Activated CD4-positive, alpha-beta T cell treated with anti-CD3 and anti-CD28 coated beads, Interleukin-2, amount 50 U/mL, for 4 hours (primary cell): Measurements from ENCODE around the gene MYT1.

Source experiments
- DNase-seq, 2 experiments: peaks; one replicate each; pipeline ENCODE4 v3.0.0-alpha.2; 2020

MYT1 gene

DNA sequence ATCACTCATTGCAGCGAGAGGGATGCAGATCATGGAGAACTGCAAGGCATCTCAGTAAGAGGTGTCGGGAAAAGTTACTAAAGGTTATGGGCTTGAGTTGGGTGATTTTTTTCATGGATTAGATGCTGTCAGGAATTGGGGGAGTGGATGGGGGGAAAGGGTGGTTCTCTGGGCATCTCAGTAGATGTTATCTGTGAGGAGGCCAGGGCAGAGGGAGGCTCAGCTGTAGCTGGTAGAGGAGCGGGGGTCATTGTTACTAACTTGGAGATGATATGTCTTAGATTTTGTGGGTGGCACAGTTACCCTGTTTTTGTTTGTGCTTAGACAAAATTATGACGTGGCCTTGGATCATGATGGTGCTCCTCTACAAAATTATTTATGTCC, 88.7 kb downstream of the MYT1 start:
- no peak for DNase-seq

DNA sequence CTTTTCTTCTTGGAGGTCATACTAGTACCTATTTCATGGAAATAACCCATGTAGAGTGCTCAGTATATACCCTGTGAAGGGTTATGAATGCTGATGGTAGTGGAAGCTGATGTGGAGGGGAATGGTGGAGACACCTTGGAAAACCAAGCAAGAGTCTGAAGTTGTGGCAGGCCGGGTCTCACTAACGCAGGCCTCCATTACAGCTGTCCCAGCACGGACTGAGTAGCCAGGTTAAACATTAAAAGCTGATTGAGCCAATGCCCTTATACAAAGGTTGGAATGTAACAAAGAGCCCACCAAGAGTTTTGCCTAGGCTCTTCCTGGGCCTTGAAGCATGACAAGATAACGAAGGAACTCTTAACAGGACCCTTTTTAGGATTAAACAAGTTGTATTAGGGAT, 89.2 kb downstream of the MYT1 start:
- no peak for DNase-seq

DNA sequence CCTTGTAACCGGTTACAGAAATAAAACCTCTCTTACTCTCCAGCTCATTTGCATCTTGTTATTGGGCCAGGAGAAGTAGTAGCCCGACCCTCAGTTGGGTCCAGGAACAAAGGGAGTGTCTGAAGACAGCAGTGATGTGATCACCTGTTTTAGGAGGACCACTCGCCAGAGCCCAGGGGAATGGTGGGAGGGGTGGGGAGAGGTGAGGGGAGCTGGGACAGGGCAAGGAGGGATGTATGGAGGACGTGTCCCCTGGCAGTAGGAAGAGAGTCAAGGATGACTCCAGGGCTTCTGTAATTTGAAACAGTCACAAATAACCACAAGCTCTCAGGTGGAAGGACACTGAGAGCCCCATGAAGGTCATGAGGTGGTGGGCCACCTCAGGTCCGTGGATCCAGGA, 89.9 kb downstream of the MYT1 start:
- DNase-seq = no peak

DNA sequence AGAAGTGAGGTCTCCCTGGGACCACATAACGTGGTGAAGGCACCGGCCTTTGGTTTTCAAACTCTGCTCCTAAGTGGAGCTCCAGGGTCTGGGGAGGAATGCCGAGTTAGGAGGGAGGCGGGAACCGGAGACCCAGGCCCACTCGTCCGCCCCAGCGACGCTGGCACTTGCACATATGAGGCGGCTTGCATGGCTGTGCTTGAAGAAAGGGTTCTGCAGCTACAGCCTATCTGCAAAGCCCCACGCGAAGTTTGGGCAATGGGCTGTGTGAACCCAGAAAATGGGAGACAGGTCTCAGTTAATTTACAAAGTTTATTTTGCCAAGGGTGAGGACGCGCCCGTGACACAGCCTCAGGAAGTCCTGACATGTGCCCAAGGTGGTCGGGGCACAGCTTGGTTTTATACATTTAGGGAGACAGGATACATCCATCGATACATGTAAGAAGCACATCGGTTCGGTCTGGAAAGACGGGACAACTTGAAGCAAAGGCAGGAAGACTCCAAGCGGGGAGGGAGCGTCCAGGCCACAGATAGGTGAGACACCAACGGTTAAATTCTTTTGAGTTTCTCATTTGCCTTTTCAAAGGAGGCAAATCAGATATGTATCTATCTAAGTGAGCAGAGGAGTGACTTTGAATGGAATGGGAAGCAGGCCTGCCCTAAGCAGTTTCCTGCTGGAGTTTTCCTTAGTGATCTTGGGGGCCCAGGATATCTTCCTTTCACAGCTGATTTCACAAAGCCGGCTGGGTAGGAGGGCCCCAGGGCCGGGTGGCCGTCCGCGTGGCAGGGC, 90.5 kb downstream of the MYT1 start:
- DNase-seq = no peak

DNA sequence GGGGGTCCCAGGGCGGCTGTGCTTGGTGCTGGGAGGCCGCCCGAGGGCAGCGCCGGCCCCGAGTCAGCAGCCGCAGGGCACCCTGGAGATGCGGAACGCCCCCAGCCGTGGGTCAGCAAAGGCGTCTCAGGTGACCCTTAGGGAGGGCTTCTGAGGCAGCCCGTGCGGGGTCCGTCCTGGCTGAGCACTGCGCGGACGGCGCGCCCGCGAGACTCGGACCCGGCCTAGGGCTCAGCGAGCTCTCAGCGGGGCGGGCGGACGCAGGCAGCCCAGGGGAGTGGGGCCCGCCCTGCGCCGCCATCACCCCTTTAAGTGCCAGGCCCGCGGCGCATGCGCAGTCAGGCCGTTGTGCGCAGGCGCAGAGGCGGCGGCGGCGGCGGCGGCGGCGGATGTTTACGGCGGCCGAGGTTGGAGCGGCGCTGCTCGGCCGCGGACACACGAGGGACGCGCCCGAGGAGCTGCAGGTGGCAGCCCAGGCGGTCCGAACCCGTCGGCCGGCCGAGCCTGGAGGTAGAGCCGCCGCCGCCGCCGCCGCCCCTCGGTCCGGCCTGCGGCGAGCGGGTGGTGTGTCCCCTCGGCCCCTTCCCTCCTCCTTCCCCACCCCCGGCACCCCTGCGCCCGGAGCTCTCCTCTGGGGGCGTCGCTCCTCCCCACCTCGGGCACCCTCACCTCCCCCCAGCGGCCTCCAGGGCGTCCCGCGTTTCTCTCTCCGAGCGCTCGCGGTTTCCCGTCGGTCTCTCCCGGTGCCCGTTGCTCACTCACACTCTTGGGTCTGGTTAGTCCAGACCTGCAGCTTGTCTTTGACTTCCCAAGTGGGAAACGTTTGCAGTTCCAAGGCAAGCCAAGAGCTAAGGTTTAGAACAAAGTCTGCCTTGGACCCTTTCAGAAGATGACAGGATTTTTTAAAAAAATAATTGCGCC, 91.4 kb downstream of the MYT1 start, which contains the start of gene PCMTD2:
Gene PCMTD2 (plus strand): TSS at position 388 of the 921 bp plus-strand sequence. CDS start 4,218 bp downstream, outside the sequence.
- DNase-seq = peak; percentile 73 to 74

DNA sequence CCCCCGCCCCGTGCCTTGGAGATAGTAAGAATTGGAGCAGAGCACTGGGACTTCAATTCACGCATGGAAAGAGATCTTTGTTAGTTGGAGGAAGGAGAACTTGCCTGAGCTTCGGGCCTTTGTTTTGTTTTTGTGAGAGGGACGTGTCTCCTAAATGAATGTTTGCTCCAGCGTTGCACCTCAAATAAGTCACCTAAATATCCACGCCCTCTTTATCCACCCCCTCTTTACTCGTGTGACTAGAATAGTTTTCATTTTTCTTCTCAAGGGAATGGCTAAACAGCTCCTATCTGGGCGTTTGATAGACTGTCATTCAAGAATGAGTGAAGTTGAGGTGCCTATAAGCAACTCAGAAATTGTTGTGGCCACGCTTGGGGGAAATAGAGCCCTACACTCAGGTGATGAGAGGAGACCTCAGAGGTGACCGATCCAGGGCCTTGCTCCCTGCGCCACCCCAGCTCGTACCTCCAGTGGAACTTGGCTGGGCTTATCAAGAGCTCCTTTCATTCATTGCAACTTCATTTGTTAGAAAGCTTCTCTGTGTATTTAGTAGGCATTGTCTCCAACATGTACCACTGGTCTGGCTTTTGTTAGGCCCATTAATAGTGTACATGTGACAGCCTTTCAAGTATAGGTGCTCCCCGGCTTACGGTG, 92.2 kb downstream of the MYT1 start:
- no peak for DNase-seq

DNA sequence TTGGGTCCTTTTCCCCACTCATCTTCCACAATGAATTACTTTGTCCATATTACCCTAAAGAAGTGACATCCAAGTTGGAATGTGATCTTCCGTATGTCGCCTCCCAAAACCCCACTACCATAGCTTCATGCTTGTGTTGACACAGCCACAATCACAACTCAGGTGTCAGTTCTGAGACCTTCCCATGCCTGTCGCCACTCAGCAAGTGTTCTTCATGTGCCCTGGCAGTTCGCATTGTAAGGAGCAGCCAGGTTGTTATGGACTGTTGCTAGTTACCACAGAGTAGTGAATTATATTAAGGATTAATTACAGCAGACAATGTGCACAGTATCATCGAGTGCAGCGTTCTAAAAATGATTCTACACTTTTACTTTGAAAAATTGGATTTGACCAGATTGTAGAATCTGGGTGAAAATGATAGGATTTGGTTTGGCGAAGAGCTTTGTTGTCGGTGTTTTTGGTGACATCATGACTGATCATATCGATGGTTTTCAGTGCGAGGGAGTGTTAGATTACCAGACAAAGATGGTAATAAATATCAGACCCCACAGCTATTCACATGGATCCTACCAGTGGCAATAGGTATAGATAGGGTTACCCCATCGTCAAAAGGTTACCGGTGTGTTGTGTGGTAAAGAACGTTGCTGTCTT, 93.0 kb downstream of the MYT1 start:
- DNase-seq = no peak

DNA sequence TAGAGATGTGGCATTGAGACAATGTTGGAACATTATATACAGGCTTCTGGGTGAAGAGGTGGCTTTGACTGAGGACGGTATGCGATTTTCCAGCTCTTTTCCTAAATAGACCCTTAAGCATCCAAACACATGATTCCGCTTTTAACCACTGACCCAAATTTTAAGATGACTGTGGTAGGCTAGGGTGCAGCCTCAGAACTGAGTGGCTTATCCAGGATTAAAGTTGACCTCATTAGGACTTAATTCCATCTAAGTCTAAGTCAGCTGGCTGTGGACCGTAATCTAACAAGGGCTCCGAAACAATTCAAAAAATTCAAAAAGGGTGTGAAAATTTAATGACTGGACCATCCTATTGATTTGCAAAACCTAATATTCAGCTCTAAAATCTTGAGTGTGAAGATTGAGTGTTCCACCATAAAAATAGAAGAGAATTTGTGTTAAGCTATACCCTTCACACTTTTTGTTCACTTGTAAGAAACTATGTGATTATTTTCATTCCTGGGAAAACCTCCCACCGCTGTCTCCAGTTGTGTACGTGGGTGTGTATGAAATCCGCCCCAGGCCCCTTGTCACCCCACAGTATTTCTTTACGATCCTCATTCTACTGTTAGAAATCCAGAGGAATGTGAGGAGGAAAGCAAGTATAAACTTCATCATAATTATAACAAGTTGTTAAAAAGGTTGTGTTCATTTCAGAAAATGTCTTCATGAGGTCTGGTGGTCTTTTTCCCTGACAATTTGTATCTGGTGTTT, 94.0 kb downstream of the MYT1 start:
- no peak for DNase-seq

DNA sequence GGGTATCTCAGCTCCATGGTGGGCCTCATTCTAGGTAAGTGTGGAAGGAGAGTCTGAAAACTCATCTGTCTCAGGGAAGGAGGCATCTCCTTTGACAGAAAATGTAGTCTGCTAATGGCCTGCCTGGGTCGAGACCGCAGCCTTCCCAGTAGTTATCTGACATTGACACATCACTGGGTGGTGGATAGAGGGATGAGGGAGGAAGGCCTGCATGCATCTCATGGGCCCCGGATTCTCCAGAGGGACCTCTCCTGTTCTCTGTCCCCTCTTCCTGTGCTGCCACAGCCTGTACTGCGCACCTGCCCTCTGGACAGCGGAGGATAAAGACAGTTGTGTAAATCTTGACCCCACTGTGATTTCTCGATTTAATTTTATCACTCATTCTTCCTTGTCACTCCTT, 96.0 kb downstream of the MYT1 start:
- DNase-seq = no peak

DNA sequence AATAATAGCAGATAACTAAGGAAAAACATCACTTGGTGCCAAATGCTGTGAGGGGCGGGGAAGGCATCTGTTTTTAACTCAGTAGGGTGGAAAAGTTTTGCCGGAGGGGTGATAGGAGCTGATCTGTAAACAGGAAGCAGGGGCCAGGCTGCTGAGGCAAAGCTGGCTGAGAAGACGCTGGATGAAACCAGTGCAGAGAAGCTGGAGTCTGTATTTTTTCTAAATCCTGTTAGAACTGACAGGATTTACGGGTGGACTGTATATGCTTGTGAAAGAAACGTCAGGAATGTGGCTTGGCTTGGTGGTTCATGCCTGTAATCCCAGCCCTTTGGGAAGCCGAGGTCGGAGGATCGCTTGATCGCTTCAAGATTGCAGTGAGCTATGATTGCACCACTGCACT, 96.9 kb downstream of the MYT1 start:
- no peak for DNase-seq

DNA sequence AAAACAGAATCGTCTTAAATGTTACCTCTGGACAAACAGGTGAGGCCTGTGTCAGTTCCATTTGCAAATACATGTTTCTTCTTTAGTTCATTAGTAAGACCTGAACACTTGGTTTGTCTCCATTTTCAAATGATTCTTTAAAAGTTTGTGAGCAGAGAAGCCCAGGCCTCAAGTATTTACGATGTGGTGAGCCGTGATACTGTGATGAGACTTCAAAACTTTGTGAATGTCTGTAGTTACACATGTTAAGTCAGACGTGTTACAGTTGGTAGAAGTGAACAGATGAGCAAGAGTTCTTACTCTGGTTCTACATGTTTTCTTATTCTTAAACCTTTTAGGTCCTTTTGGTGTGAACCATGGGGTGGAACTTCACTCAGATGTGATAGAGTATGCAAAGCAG, 99.8 kb downstream of the MYT1 start:
- DNase-seq = no peak

DNA sequence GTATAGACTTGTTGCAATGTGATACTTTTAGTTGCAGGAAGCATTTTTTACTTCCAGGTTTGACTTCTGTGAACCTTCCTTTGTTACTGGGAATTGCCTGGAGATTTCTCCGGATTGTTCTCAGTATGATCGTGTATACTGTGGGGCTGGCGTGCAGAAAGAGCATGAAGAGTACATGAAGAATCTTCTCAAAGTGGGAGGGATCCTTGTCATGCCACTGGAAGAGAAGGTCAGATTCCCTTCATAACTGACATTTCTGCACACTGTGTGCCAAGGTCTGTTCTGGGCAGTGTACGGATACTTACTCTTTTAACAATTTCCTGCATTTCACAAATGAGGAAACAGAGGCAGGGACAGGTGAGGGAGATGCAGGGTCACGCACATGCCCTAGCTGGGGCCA, 100.9 kb downstream of the MYT1 start:
- no peak for DNase-seq

DNA sequence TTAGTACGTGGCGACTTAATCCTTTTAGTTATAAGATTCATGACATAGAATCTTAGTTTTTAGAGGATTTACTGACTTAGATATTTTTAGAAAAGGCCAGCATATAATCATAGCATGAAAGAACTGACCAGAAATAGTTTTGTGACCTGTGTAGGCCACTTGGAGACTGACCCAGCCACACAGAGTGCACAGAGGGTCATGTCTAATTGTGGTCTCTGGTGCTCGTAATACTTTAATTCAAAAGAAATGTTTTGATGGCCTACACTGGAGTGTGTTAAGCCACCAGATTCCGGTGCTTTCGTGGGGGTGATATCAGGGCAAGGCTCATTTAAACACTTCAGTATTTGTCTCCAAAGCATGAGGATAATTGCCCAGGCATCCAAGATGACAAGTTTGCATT, 102.7 kb downstream of the MYT1 start:
- no peak for DNase-seq

DNA sequence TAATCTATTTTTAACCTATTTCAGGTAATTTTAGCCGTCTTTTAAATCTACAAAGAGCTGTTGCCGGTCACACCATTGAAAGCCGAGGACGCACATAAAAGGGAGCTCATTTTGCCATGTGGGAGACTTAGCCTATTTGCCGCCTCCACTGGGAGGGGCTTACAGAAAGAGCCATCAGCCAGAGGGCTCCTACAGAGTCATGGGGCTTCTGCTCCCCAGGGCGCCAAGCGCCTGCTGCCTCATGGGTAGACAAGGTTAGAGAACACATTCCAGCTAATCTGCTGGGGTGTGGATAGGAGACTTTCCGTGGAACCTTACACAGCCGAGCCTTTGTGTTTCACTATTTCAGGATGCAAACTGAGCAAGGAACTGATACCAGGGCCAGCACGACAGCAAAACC, 103.9 kb downstream of the MYT1 start:
- DNase-seq = no peak

DNA sequence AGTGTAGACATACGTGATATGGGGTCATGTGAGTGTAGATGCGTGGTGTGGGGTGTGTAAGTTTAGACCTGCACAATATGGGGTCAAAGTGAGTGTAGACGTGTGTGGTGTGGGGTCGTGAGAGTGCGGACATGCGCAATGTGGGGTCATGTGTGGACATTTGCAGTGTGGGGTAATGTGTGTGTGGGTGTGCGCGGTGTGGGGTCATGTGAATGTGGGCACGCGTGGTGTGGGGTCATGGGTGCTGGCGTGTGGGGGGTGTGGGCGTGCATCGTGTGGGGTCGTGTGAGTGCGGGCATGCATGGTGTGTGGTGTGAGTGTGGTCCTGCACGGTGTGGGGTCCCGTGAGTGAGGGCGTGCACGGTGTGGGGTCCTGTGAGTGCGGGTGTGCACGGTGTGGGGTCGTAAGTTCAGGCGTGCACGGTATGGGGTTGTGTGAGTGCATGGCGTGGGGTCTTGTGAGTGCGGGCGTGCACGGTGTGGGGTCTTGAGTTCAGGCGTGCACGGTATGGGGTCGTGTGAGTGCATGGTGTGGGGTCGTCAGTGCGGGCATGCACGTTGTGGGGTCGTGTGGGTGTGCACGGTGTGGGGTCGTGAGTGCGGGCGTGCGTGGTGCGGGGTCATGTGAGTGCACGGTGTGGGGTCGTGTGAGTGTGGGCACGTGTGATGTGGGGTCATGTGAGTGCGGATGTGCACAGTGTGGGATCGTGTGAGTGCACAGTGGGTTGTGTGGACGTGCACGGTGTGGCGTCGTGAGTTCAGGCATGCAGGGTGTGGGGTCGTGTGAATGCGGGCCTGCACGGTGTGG, 105.6 kb downstream of the MYT1 start:
- no peak for DNase-seq

DNA sequence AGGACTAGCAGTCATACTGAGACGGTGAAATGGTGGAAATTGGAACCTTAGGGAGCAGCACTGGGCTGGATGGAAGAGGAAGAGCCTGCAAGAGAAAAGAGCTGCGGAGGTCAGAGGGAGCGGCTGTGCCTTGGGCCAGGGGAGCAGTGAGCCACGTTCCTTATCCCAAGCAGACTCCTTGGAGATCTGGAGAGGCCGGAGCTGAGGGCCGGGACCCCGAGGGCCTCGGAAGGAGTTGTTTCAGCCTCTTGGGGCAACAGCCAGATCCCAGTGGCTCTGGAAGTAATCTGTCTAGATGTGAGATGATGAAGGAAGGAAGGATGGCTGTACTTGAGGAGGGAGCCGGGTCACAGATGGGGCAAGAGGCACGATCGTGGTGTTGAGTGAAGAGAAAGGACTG, 107.4 kb downstream of the MYT1 start:
- no peak for DNase-seq

DNA sequence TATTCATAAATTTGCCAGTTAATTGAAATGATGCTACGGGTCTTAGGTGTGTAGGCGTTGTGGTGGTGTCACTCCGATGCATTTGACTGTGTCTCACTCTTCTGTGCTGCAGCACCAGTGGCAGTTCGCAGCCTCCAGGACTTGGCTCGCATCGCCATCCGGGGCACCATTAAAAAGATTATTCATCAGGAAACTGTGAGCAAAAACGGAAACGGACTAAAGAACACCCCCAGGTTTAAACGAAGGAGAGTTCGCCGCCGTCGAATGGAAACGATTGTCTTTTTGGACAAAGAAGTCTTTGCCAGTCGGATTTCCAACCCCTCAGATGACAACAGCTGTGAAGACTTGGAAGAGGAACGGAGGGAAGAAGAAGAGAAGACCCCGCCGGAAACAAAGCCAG, 108.9 kb downstream of the MYT1 start:
- no peak for DNase-seq

DNA sequence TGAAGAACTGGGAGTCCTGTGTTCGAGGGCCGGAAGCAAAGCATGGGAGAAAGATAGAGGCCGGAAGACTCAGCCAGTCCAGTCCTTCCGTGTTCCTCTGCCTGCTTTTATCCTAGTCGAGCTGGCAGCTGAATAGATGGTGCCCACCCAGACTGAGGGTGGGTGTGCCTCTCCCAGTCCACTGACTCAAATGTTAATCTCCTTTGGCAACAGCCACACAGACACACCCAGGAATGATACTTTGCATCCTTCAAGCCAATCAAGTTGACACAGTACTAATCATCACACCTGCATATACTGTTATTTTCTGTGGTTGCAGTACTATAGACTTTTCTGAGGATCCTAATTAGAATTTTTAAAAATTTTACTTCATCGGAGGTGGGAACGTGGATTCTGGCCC, 112.6 kb downstream of the MYT1 start:
- no peak for DNase-seq

DNA sequence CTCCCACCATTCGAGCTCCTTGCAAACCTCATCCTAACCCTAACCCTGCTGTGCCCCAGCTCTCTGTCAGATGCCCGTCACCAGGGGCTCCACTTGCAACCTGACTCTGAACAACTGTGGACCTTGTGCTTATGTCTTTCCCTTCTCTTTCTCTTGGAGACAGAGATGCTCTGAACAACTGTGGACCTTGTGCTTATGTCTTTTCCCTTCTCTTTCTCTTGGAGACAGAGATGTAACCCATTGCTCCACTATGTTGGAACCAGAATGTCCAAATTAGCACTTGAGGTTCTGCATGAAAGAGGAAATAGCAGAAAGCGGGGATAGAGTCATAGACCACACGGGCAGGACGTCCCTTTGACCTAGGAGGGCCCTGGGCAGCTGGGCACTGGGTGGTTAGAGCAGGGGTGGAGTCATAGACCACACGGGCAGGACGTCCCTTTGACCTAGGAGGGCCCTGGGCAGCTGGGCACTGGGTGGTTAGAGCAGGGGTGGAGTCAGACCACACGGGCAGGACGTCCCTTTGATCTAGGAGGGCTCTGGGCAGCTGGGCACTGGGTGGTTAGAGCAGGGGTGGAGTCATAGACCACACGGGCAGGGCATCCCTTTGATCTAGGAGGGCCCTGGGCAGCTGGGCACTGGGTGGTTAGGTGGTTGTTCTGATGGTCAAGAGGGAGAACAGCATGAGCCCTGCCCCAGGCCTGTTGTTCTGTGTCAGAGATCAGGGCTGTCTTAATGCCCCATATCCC, 113.5 kb downstream of the MYT1 start:
- DNase-seq = no peak

DNA sequence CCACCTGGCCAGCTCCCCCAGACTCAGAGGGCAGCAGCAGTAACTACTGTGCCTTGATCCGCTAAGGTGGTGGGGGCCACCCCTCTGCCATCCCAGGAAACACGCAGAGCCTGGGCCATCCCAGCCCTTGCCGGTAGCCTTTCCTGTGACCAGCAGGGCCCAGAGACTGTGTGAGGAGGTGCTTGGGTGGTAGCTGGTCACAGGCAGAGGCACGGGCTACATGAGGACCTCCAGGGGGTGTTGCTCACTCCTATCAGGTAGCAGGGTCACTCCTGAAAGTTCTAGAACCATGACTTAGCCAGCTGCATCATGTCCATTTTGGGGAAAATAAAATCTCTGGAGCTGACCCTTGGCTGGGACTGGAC, 114.0 kb downstream of the MYT1 start:
- DNase-seq = no peak
